ENCODE measurements around the gene RAP1GAP2.

DNA sequence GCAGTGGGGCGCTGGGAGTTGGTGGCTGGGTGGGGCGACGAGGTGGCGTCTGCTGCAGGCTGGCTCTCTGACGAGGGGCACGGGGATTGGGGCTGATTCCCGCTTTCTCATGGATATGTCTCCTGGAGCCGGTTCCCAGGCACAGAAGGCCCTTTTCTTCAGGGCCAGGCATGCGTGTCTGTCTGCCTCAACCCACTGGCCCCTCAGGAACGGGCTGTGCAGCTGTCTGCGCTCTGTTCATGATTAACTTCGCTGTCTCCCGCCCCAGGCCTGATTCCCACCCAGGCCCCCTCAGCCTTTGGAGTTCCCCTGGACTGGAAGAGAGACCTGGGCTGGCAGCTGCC is 53.1 kb downstream of the RAP1GAP2 start:
- TF ChIP-seq, protein P1, sequence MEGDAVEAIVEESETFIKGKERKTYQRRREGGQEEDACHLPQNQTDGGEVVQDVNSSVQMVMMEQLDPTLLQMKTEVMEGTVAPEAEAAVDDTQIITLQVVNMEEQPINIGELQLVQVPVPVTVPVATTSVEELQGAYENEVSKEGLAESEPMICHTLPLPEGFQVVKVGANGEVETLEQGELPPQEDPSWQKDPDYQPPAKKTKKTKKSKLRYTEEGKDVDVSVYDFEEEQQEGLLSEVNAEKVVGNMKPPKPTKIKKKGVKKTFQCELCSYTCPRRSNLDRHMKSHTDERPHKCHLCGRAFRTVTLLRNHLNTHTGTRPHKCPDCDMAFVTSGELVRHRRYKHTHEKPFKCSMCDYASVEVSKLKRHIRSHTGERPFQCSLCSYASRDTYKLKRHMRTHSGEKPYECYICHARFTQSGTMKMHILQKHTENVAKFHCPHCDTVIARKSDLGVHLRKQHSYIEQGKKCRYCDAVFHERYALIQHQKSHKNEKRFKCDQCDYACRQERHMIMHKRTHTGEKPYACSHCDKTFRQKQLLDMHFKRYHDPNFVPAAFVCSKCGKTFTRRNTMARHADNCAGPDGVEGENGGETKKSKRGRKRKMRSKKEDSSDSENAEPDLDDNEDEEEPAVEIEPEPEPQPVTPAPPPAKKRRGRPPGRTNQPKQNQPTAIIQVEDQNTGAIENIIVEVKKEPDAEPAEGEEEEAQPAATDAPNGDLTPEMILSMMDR (IDR thresholded peaks at IDR 0.05), result no peak
- TF ChIP-seq POLR2A (IDR thresholded peaks at IDR 0.05), result no peak

Measured in uterus (tissue), 2 donors.